ENCODE data around the gene HSPB1. TPM values are rescaled to one million over a fixed set of nuclear protein-coding genes. Genes with fewer than 3 reads are reported as not detected.

Gene HSPB1
- total and polyA plus RNA-seq, 2 donors (not counting 1 experiment from before 2014, with no cell fraction given), result 70.0 to 234 TPM

GRCh38 chr7:76352193-76352592, 49.7 kb downstream of the HSPB1 start:
- H4K20me1 ChIP-seq (ENCODE audit: control insufficient read depth, extremely low read depth, insufficient read depth, low read length), result peaks cover 10% of the 10 kb centered on the region
- H3K9me3 ChIP-seq (ENCODE audit: control insufficient read depth, insufficient read depth, low read depth, low read length), result no peaks in the 10 kb centered on the region
- H3K4me3 ChIP-seq (replicated peaks in 1 of 4; ENCODE audit: control extremely low read depth in 1 of 4, insufficient read depth in 1 of 4, low read depth in 3 of 4, low read length in 4 of 4), result no peak overlapping the region
- H3K27ac ChIP-seq (ENCODE audit: insufficient read depth, low read length), result no peak overlapping the region
- H3K27me3 ChIP-seq (ENCODE audit: control insufficient read depth, insufficient read depth, low read length), result no peaks in the 10 kb centered on the region
- peaks cover 99% of the 10 kb centered on the region for H3K79me2 ChIP-seq (ENCODE audit: control insufficient read depth, insufficient read depth, low read length)
- no peak for TF ChIP-seq CTCF (conservative IDR thresholded peaks at IDR 0.05 in 1 of 2, IDR thresholded peaks at IDR 0.05 in 1 of 2; ENCODE audit: low read depth in 1 of 2, low read length in 2 of 2)
- TF ChIP-seq EZH2 (IDR thresholded peaks at IDR 0.05; ENCODE audit: low read length, missing control alignments), result no peak
- no peak overlapping the region for H2AFZ ChIP-seq (ENCODE audit: low read length)
- H3K4me2 ChIP-seq (ENCODE audit: extremely low read depth, insufficient read depth, low read length), result no peak overlapping the region
- no peaks in the 10 kb centered on the region for H3K4me1 ChIP-seq (ENCODE audit: control insufficient read depth, extremely low read depth, insufficient read depth, low read length)
- no peak overlapping the region for H3K9ac ChIP-seq (ENCODE audit: insufficient read depth, low read length)
- no peak for DNase-seq (ENCODE audit: low read depth in 2 of 2)
- H3K36me3 ChIP-seq (ENCODE audit: control insufficient read depth, insufficient read depth, low read length), result peaks cover 6% of the 10 kb centered on the region

GRCh38 chr7:76353744-76354143, 51.3 kb downstream of the HSPB1 start:
- Histone ChIP-seq H3K4me2 (ENCODE audit: extremely low read depth, insufficient read depth, low read length) (no peak overlapping the region), H3K27ac (ENCODE audit: insufficient read depth, low read length) (no peak overlapping the region), H3K4me1 (ENCODE audit: control insufficient read depth, extremely low read depth, insufficient read depth, low read length) (no peaks in the 10 kb centered on the region), H3K4me3 (replicated peaks in 1 of 4; ENCODE audit: control extremely low read depth in 1 of 4, insufficient read depth in 1 of 4, low read depth in 3 of 4, low read length in 4 of 4) (no peak overlapping the region), H3K36me3 (ENCODE audit: control insufficient read depth, insufficient read depth, low read length) (peaks cover 4% of the 10 kb centered on the region), H3K27me3 (ENCODE audit: control insufficient read depth, insufficient read depth, low read length) (no peaks in the 10 kb centered on the region), H3K79me2 (ENCODE audit: control insufficient read depth, insufficient read depth, low read length) (peaks cover 99% of the 10 kb centered on the region), H2AFZ (ENCODE audit: low read length) (no peak overlapping the region), H3K9me3 (ENCODE audit: control insufficient read depth, insufficient read depth, low read depth, low read length) (no peaks in the 10 kb centered on the region), H3K9ac (ENCODE audit: insufficient read depth, low read length) (no peak overlapping the region), H4K20me1 (ENCODE audit: control insufficient read depth, extremely low read depth, insufficient read depth, low read length) (peaks cover 10% of the 10 kb centered on the region)
- no peak for TF ChIP-seq EZH2 (IDR thresholded peaks at IDR 0.05; ENCODE audit: low read length, missing control alignments)
- no peak for TF ChIP-seq CTCF (conservative IDR thresholded peaks at IDR 0.05 in 1 of 2, IDR thresholded peaks at IDR 0.05 in 1 of 2; ENCODE audit: low read depth in 1 of 2, low read length in 2 of 2)
- DNase-seq (ENCODE audit: low read depth in 2 of 2), result no peak

Other genes starting within 250 kb of the HSPB1 start
- gene SRRM3, start 100.8 kb upstream of the HSPB1 start, total RNA-seq, result 1.0 and 1.7 TPM in 2 replicates
- 0.40 and 1.2 TPM in 2 replicates for gene SRRM3, start 100.8 kb upstream of the HSPB1 start, polyA plus RNA-seq
- 54.2 and 68.4 TPM in 2 replicates for gene YWHAG, start 56.3 kb downstream of the HSPB1 start, total RNA-seq
- 80.4 and 85.7 TPM in 2 replicates for gene YWHAG, start 56.3 kb downstream of the HSPB1 start, polyA plus RNA-seq
- gene SSC4D, start 107.0 kb downstream of the HSPB1 start, total RNA-seq, result 0.33 and 0.51 TPM in 2 replicates
- gene SSC4D, start 107.0 kb downstream of the HSPB1 start, polyA plus RNA-seq, result 0.42 and 0.45 TPM in 2 replicates
- gene ZP3, start 122.3 kb downstream of the HSPB1 start, total RNA-seq, result 2.6 TPM in 2 replicates
- gene ZP3, start 122.3 kb downstream of the HSPB1 start, polyA plus RNA-seq, result 1.4 TPM in 2 replicates
- 2.6 and 6.8 TPM in 2 replicates for gene DTX2, start 159.0 kb downstream of the HSPB1 start, total RNA-seq
- gene DTX2, start 159.0 kb downstream of the HSPB1 start, polyA plus RNA-seq, result 2.2 and 3.4 TPM in 2 replicates
- under 0.01 and 0.50 TPM in 2 replicates for gene UPK3B, start 207.9 kb downstream of the HSPB1 start, total RNA-seq
- gene UPK3B, start 207.9 kb downstream of the HSPB1 start, polyA plus RNA-seq, result not detected in 2 replicates
- gene SPDYE16, start 240.6 kb downstream of the HSPB1 start, total RNA-seq, result 0.17 and 0.51 TPM in 2 replicates
- gene SPDYE16, start 240.6 kb downstream of the HSPB1 start, polyA plus RNA-seq, result not detected in 2 replicates

Measured in fibroblast of lung (primary cell).